Globus pallidus (tissue), 1 donor: ENCODE data around the gene MYOD1.

Experiments used
- DNase-seq: peaks from one replicate; pipeline ENCODE4 v3.0.0-alpha.2; 2015; ENCODE audit warnings: low spot score

Gene MYOD1

DNA sequence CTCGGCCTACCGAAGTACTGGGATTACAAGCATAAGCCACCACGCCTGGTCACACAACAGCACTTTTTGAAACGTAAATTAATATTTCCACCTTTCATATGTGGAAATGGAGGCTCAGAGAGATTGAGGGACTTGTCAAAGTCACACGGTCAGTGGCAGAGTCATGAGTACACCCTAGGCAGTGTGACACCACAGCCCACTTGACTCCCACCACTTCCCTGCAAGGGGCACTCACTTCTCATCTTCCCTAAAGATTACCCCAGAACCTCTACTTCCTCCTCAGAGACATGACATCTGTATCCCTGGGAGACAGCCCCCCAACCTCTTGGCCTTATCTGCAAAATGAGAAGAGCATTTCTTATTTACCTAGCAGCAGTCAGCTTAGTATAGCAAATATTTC lies 16.5 kb upstream of the MYOD1 start:
- DNase-seq = no peak

DNA sequence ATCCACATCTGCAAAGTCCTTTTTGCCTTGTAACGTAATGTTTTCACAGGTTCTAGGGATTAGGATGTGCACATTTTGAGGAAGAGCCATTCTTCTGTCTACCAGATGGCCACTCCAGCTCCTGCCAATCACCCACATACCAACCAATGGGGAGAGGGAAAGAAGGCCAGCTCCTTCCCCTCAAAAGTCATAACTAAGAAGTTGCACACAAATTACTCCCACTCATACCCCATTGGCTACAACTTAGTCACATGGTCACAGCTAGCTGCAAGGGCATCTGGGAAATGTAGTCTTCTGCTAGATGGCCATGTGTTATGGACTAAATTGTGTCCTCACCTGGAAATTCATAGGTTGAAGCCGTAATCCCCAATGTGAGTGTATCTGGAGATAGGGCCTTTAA lies 15.4 kb upstream of the MYOD1 start:
- no peak for DNase-seq

DNA sequence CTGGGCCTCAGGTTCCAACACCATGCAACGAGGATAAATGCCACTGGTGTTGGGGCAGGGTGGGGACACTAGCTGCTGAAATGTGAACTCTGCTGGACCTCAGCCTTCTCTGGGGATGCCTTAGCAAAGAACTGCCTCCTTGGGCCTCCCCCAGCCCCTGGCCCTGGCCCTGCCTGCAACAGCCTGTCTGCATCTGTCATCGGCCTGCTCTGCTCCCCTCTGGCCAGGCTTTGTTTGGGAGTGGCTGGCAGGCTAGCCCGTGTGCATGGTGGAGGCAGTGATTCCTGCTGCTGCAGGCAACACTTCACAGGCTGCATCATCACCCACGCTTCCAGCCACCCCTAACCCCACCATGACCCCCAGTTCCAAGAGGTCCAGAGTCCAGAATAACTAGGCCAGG lies 11.5 kb upstream of the MYOD1 start:
- DNase-seq = no peak

DNA sequence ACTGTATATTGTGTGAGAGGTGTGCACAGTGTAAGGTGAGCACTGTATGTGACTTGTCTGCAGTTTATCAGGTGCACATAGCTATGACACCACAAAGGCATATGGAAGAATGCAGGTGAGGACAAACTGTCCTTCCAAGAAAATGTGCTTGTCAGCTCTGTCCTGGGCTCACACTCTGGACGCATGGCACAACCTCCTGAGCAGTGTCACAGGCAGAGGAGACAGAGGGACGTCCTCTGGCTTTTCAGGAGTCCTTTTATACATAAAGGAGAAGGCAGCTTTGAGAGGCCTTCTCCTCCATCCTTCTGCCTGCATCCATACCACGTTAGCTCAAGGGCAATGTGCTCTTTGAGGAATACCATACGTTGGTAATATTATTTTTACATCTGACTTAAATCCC lies 7.5 kb upstream of the MYOD1 start:
- no peak for DNase-seq

DNA sequence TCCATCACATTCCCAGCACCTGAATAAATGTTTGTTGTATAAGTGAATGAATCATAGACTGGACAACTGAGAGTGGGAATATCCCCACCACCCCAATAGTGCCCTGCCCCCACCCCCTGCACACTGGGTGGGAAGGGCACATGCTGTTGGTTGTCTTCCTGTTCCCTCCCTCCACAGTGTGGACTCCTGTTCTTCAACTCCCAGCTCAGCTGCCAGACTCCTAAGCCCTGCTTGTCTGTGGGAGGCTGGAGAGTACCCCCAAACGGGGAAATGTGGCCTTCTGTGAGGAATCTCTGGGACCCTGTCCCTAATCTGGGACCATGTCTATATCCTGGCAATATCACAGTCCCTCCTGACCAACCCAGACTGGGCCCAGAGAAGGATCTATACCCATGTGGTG lies 5.5 kb upstream of the MYOD1 start:
- no peak for DNase-seq

DNA sequence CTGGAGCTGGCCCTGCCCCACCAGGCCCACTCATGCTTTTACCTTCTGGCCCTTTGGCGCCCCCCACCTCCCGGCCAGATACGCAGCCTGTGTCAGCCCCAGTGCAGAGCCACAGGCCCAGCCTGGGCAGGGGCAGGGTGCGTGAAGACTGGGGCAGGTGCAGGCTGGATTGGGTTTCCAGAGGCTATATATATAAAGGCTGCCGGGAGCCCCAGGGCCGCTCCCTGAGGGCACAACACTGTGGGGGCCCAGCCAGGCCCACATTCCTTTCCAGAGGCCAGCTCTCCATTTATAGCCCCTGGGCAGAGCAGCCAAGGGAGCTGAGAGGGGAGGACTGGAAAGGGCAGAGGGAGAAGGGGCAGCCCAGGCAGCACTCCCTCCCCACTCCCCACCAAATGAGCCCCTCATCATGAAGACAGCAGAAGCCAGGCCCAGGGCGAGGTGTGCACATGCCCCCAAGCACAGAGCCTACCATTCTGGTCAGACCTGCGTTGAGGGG lies 5.0 kb upstream of the MYOD1 start:
- no peak for DNase-seq

DNA sequence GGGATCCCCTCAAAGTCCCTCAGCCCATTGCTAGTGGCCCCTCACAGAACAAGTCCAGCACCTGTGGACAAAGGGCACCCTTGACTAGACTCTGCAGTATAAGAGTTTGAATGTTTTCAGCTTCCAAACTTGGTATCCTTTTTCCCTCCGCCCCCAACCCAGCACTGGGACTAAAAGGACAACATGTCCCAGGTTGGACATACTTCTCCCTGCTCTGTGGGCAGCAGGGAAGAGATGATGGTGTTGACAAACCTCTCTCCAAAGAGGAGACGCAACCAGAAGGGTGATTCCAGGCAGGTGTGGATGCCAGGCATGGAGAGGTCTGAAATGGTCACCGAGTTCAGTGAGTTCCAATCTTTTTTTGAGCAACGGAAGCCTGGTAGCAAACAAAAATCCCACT lies 4.5 kb upstream of the MYOD1 start:
- DNase-seq = no peak

DNA sequence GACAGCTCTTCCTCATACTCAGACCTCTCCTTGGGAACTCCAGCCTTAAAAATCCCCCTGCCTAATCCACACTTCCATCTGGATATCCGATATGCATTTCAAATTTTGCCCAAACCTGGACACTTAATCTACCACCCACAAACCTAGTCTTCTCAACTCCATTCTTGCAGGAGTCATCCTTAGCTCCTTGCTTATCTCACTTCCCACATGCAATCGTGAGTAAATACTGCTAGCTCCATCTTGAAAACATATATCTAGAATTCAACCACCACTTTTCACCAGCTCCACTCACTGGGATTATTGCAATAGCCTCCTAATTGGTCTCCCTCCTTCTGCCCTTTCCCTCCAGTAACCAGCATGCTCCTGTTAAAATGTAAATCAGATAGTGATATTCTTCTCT lies 2.6 kb upstream of the MYOD1 start:
- DNase-seq = no peak

DNA sequence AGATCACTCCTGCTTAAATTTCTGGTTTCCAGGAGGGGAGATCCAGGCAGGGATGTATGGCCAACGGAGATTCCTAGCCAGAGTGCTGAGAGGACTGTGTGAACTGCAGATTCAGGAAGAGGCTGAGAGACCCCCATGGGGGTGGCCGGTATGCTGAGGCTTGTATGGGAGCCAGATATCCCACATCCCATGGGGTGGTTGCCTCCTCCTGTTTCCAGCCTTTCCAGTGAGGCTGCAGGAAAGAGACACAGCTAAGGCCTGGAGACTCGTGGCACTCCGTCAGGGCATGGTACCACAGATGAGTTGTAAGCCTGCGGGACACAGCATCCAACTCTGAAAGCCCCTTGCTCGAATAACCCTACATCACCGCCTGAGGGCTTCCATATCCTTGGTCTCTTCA lies 1.4 kb upstream of the MYOD1 start:
- DNase-seq = no peak

DNA sequence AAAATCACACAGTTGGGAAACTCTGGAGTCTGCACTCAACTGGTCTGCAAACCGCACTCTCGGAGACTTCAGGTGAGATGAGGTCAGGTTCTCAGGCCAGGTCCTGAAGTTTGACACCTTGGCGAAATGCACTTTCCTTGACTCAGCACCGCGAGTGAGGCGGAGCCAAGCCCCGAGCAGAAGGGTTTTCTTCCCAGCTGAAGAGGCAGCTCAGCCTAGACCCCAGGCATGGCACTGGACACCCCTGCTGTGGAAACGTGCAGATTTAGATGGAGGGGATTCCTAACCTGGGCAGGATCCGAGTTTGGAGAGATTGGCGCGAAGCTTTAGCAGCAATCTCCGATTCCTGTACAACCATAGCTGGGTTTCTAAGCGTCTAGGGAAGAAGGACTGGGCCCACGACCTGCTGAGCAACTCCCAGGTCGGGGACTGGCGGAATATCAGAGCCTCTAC lies 835 bp upstream of the MYOD1 start:
- no peak for DNase-seq

DNA sequence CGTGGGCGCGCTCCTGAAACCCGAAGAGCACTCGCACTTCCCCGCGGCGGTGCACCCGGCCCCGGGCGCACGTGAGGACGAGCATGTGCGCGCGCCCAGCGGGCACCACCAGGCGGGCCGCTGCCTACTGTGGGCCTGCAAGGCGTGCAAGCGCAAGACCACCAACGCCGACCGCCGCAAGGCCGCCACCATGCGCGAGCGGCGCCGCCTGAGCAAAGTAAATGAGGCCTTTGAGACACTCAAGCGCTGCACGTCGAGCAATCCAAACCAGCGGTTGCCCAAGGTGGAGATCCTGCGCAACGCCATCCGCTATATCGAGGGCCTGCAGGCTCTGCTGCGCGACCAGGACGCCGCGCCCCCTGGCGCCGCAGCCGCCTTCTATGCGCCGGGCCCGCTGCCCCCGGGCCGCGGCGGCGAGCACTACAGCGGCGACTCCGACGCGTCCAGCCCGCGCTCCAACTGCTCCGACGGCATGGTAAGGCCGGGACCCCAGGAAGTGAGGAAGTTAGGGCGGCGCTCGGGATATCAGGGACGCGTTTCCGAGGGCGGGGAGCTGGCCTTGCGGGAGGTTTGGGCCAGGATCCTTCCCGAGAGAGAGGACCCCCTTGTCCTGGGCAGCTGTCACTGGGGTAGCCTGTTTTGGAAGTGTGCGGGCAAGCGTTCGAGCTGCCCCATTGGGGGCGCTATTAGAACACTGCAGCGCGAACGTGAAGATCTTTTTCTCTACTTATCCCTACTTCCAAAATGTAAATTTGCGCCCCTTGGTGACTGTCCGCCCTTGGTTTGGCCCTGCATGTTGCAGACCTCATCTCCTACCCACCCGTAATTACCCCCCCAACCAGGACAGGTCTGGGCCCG lies 796 bp downstream of the MYOD1 start:
- DNase-seq = no peak

DNA sequence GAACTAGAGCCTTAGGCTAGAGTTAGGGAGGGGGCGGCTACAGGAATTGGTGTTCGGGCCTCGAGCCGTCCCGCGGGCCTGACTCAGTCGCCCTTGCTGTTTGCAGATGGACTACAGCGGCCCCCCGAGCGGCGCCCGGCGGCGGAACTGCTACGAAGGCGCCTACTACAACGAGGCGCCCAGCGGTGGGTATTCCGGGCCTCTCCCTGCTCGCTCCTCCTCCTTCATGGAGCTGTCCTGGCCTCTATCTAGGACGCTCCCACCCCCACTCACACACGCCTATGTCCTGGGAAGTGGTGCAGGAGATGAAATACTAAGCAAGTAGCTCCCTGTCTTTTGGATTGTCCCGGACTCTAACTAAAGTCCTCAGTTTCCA lies 1.4 kb downstream of the MYOD1 start:
- no peak for DNase-seq

DNA sequence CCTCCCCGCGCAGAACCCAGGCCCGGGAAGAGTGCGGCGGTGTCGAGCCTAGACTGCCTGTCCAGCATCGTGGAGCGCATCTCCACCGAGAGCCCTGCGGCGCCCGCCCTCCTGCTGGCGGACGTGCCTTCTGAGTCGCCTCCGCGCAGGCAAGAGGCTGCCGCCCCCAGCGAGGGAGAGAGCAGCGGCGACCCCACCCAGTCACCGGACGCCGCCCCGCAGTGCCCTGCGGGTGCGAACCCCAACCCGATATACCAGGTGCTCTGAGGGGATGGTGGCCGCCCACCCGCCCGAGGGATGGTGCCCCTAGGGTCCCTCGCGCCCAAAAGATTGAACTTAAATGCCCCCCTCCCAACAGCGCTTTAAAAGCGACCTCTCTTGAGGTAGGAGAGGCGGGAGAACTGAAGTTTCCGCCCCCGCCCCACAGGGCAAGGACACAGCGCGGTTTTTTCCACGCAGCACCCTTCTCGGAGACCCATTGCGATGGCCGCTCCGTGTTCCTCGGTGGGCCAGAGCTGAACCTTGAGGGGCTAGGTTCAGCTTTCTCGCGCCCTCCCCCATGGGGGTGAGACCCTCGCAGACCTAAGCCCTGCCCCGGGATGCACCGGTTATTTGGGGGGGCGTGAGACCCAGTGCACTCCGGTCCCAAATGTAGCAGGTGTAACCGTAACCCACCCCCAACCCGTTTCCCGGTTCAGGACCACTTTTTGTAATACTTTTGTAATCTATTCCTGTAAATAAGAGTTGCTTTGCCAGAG lies 2.0 kb downstream of the MYOD1 start:
- DNase-seq = no peak

DNA sequence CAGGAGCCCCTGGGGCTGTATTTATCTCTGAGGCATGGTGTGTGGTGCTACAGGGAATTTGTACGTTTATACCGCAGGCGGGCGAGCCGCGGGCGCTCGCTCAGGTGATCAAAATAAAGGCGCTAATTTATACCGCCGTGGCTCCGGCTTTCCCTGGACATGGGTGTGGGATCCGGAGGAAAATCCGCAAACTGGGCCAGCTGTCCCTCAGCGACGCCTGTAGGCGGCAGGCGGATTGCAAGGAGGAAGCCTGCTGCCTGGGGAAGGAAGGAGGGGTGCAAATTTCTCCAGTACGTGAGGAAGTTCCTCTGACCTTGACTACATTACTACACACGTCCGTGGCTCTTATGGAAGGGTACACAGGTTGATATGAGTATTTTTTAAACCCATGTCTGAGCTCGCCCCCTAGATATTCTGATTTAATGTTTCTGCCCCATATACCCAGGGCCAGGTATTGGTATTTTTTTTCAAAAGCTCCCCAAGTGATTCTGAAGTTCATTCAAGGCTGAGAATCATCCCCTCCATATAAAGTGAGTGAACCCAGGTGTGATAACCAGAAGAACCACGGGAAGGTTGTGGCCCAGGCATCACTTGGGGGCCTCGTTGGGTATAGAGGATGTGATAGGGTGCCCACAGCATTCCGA lies 2.8 kb downstream of the MYOD1 start:
- DNase-seq = no peak

DNA sequence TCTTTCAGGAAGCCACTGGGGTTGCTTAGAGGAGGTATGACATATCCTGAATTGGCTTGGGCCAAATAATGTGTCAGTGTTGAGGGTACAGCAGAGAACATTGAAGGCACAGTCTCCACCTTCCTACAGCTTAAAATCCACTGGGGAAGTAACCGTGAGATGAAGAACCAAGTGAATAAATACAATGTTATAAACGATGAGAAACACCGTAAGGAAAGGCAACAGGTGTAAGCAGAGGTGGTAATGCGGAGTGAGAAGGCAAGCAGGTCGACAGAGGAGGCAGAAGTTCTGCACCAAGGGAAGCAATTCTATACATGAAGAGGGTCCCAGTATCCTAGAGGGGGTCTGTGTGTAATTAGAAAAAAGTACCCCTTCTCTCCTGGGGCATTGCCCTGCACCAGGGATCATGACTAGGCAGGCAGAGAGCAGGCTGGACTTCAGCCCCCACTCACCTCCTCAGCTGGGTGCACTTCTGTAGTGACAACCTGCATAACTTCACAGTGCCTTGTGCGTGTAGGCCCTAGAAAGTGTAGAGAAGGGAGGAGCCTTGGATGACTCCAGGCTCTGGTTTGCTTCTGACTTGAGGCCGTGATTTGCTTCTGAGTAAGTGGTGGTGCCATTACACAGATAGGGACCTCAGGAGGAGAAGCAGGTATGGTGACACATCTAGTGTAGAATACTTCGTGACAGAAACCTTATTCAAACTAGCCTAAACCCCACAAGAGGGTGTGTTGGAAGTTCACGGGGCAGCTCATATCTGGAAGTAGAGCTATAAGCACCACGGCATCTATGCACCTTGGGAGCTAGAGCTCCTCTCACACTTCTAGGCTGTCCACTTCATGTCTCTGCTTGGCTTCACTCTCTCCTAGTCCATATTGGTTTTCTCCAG lies 4.9 kb downstream of the MYOD1 start:
- no peak for DNase-seq

DNA sequence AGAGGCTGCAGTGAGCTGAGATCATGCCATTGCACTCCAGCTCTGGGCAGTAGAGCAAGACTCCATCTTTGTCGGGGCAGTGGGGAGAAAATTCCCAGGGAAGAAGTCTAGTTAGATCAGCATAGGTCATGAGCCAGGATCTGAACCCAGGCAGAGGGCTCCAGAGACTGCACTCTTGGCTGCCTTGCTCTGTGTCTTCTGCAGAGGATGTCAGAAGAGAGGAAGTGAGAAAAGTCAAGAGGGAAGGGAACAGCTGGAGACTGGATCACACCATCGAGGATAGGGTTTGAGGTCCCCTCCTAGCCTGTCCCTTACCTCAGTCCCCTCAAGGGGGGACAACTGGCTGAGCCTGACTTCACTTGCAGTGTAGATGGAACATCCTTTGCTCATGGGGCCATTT lies 5.8 kb downstream of the MYOD1 start:
- no peak for DNase-seq

DNA sequence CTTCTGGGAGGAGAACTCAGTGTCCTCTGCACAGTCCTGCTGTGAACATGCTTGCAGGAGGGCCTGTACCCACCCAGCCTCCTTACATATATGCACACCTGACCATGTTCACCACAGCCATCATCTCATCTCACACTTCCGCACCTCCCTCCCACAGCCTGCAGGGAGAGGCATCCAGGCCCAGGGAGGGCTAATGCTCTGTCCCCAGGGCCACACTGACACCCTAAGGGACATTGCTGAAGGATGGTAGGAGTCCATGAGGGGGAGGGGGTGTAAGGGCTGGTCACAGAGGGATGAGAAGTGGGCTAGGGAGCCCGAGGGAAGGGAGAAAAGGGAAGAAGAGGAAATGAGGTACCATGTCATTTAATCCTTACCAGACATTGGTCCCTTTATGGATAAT lies 10.8 kb downstream of the MYOD1 start:
- DNase-seq = no peak

DNA sequence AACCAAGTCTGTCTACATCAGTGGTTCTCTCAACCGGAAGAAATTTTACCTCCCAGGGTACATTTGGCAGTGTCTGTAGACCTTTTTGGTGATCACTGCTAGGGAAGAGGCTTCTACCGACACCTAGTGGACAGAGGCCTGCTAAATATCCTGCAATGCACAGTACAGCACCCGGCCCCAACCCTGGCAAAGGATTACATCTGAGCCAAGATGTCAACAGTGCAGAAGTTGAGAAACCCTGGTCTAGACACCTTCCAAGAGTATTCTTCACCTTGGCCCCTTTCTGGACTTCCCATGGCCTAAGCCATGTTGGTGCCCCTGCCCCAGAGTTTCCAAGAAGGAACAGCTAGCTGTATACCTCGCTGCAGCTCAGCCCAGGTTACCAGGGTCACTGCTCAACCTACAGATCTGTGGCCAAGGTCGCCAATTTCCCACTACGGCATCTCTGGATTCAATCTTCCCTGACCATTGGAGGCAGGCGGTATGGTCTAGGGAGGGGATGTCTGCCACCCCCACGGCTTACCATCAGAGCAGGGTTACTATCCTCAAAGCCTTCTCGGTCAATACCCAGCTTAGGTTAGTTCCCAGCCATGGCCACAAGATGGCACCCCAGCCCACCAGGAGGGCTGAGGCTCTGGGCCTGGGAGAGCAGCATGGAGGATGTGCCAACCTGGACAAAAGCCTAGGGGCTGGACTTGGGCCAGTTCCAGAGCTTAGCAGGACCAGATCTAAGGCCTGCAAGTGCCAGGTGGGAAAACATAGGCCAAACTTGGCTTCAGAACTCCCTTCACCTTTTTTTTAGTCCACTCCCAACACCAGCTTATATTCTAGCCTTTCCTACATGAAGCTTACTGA lies 11.5 kb downstream of the MYOD1 start:
- peak; percentile 74 for DNase-seq

DNA sequence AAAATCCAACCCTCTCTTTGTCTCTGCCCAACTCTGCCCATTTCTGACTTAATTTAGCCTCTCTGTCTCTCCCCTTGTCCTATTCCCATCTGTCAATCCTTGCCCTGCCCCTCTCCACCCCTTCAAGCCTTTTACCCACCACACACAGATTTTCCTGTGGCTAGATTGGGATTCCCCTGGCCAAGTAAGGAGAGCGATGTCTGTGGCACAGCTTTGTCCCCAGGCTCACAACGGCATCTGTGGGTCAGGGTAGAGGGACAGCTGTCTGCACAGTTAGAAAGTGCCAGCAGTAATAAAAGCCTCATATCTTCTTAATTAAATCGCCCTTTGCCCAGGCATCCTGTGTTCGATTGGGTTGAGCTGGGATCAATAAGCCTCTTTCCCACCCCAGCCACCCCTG lies 13.9 kb downstream of the MYOD1 start:
- DNase-seq = no peak

DNA sequence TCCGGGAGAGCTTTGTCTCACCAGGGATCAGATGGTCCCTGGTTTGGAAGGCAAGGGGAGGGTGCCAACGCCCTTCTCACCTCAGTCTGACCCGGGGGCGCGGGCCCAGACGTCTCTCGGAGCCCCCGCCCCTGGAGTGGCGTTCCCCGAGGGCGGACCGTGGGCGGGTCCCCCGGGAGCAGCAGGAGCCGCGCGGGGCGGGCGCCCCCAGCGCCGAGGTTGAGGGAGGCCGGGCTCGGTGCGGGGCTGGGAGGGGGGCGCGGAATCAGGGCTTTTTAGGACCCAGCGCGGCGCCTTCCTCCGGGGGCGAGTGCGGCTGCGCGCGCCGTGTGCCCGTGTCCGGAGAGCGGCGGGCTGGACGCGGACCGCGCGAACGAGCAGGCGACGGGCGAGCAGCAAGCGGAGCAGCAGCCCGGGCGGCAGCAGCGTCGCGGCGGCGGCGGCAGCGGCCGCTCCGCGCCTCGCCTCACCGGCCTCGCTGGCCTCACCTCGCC lies 15.1 kb downstream of the MYOD1 start, which contains the start of gene KCNC1:
TSS of gene KCNC1 (plus strand) at position 364 of the 494 bp plus-strand sequence. CDS start 1,222 bp downstream, outside the sequence.
- DNase-seq = peak; percentile 15
